NCI-H748 (cell line): ENCODE data around the gene ARHGEF4.
A peak's percentile ranks its signal among the peaks of the same experiment; 100 is the strongest.

Experiments
- DNase-seq: peaks from one replicate; lab custom pipeline; 2025; ENCODE audit not compliant: unreplicated experiment; lab: John Stamatoyannopoulos, UW

The ARHGEF4 gene

DNA sequence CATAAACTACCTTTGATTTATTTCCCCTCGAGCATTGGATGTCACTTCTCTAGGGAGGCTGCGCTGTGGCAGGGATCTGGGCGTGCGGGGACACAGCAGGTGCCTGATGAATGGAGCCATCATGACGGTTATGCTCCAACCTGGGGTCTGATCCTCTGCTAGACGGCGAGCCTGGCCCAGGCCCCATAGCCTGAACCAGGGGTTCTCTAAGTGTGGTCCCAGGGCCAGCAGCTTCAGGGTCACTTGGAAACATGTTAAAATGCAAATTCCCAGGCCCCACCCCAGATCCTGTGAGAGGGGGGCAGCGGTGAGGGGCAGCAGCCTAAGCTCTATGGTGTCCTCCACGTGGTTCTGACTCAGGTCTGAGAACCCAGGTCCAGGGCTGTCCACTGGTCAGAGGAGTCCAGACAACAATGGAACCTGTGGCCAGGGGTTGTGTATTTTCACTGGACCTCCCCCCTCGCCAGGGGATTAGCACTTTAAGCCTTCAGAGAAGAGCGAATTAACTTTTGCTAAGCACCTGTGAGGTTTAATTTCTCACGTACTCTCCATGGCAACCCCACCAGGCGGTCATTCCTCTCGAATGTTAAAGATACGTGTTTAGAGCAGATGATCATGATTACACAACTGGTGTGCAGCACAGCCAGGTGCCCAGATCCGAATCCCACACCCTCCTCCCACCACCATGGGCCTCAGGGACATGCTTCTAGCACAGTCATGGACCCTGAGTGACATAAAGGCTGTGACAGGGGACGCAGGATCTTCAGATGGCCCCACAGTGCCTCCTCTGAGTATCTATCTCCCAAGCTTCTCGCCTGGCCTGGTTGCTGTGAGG, 1.6 kb upstream of the ARHGEF4 start:
- DNase-seq, result peak; percentile 70

DNA sequence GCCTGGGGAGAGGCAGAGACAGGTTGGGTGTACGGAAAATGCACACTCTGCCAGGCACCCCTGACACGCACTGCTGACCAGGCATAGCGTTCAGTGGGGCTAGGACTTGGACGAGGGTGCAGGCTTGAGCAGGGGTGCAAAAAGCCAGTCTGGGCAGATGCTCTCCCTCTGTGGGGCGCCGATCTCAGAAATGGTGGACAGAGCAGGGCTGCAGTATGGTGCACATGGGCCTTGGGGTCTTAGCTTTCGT, 1.0 kb upstream of the ARHGEF4 start:
- no peak for DNase-seq

- no peak for DNase-seq
These were observed 579 bp downstream of the ARHGEF4 start for GRCh38 chr2:130837175-130837810.

DNA sequence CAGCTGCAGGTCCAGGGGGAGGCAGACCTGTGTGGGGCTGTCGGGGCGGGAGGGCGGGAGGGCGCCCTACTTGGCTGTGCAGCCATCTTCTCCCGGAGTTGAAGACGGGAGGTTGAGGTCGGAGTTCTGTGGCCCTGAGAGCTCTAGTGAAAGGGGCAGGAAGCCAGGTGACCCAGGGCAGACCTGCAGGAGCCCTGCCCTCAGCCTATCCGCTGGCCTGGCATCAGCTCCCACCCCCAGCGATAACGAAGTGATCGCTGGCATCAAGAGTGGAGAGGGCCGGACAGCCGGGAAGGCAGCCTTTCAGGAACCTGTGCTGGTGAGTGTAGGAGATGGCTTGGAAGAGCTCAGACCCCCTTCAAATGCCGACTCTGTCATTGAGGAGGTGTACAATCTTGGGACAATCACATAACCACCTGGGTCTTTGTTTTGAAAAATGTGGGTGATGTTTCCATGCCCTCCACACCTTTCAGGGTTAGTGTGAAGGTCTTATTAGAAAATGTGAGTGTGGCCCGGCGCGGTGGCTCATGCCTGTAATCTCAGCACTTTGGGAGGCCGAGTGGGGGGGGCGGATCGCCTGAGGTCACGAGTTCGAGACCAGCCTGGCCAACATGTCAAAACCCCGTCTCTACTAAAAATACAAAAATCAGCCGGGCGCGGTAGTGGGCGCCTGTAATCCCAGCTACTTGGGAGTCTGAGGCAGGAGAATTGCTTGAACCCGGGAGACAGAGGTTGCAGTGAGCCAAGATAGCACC, 1.3 kb downstream of the ARHGEF4 start:
- no peak for DNase-seq

- DNase-seq, result no peak
These were observed 2.5 kb downstream of the ARHGEF4 start for GRCh38 chr2:130839011-130839780.

- no peak for DNase-seq
These were observed 3.8 kb downstream of the ARHGEF4 start for GRCh38 chr2:130840506-130840905.

- DNase-seq, result no peak
These were observed 5.1 kb downstream of the ARHGEF4 start for GRCh38 chr2:130841741-130842365.

GRCh38 chr2:130842770-130843169, 6.1 kb downstream of the ARHGEF4 start:
- DNase-seq, result no peak

GRCh38 chr2:130843321-130843985, 6.7 kb downstream of the ARHGEF4 start:
- DNase-seq, result no peak

DNA sequence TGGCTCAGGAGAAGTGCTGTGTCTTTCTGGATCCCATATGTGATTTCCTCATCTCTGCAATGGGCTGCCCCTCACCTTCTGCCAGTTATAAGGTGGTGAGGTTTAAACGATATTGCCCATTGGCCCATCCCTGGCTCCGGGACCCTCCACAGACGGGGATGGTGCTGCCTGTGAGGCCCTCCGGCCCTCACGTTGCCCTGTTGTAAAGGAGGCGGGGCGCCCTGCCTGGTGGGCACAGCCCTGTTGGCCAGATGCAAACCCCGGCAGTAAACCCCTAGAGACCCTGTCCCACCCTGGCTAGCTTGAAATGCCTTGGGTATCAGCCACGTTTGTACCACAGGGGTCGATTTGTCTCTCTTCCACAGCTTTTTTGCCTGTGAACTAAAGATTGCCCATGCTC, 7.4 kb downstream of the ARHGEF4 start:
- no peak for DNase-seq

- DNase-seq, result no peak
These were observed 8.9 kb downstream of the ARHGEF4 start for GRCh38 chr2:130845505-130846085.

- no peak for DNase-seq
These were observed 9.5 kb downstream of the ARHGEF4 start for GRCh38 chr2:130846233-130846632.

DNA sequence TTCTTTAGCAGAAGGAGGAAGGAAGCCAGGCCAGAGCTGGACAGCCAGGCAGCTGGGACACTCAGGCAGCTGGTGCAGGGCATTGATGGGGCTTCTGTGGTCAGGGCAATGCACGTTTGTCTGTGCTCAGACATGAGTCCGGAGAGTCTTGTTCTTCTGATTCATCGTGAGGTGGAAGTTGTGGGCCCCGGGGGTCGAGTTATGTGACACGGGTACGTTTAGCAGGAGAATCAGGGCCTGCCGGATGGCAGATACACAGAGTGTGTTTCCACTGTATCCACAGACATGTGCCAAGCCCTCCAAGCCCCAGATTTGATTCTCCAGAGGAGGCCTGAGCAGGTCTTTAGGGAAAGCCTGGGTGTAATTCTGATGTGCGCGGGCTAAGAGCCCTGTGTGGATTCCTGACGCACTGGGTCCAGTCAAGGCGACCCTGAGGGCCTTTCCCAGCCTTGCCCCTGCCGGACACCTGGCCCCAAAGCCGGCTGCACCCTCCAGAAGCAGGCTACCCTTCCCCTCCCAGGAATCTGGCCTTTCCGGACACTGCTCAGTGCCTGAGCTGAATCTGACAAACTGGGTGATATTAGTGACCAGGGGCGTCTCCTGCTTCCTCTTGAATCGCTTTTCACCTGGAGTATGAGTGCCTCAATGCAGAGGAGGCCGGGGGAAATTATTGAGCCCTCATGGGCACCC, 10.1 kb downstream of the ARHGEF4 start:
- DNase-seq, result no peak

GRCh38 chr2:130847776-130848525, 11.2 kb downstream of the ARHGEF4 start:
- DNase-seq, result no peak

GRCh38 chr2:130848526-130849210, 12.0 kb downstream of the ARHGEF4 start:
- DNase-seq, result no peak

DNA sequence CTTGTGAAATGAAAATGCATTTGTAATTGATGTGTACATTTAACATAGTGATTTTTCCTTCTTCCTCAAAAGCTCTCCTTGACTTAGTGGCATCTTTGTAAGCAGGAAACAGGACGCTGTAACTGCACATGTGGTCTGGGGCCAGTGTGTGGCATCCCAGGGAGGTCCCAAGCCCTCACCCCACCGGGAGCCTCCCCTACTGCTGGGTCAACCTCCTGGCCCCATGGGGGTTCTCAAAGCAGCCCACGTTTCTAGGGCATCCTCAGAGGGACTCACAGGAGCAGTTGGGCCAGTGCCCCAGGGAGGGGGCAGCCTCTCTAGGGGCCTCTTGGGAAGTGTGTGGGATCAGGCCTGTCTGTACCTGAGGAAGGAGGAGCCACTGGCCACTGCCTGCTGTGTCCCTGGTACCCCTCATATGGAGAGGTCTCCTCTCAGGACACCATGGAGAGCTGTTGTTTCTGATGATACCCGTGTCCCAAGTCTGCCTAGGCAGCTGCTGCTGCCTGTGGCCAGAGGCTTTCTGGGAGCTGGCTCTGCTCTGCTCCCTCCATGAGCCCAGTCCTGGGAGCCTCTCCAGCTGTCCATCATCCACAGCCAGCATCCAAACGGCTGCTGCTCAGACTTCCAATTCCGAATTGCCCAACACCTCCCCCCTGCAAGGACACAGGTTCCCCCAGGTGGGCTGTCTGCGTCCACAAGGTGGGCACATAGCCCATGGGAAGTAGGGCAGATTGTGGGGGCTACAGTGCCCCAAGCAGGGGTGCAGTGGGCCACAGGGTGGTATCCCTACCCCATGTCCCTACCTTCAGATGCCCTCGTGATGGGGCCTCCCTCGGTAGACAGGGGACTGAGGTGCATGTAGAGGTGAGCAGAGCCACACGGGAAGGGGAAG, 13.4 kb downstream of the ARHGEF4 start:
- no peak for DNase-seq
